ENCODE measurements around the gene PGP.

The PGP gene

DNA sequence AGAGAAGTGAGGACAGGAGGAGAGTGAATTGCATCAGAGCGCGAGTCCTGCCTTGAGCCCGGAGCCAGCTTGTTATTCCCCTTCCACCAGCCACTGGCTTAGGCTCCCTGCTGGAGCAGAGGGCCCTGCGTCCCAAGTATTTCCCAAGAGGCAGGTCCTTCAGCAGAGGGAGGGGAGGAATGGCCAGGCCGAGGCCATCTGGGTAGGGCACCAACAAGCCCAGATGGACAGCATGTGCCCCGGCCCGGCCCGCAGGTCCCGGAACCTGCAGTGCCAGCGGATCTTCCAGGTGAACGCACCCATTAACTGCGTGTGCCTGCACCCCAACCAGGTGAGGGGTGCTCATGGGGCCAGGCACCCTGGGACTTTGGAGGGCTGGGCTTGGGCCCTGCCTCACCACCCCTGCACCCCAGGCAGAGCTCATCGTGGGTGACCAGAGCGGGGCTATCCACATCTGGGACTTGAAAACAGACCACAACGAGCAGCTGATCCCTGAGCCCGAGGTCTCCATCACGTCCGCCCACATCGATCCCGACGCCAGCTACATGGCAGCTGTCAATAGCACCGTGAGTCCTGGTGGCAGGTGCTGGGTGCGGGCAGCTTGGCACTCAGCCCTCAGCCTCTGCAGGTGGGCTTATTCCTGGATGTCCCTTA, 7.7 kb downstream of the PGP start:
- Histone ChIP-seq H3K9ac (ENCODE audit: low read length) (no peak overlapping the region), H4K8ac (ENCODE audit: low read depth, low read length) (no peak overlapping the region), H2BK12ac (ENCODE audit: low read length) (no peak overlapping the region), H3K79me1 (ENCODE audit: low read length) (peaks cover 15% of the 10 kb centered on the region), H3K27ac (ENCODE audit: low read depth, low read length) (no peak overlapping the region), H4K91ac (ENCODE audit: low read depth, low read length) (no peak overlapping the region), H2BK120ac (ENCODE audit: insufficient read depth, low read length, poor library complexity) (no peak overlapping the region), H3K36me3 (ENCODE audit: control insufficient read depth in 1 of 2, insufficient read depth in 2 of 2, low read length in 2 of 2) (peaks cover 38% of the 10 kb centered on the region in 2 experiments), H2BK5ac (ENCODE audit: low read depth, low read length, poor library complexity) (no peak overlapping the region), H3K18ac (ENCODE audit: low read length) (no peak overlapping the region), H3K9me3 (ENCODE audit: insufficient read depth, low read depth, low read length) (no peaks in the 10 kb centered on the region), H3K4me2 (ENCODE audit: low read length) (no peak overlapping the region), H3K4ac (ENCODE audit: low read depth, low read length) (no peak overlapping the region), H3K4me3 (ENCODE audit: low read depth, low read length) (no peak overlapping the region), H4K12ac (ENCODE audit: low read depth, low read length) (no peak overlapping the region), H3K23ac (ENCODE audit: low read length) (no peak overlapping the region), H3K14ac (ENCODE audit: low read length) (no peak overlapping the region), H3K27me3 (ENCODE audit: insufficient read depth, low read length) (no peaks in the 10 kb centered on the region), H3K4me1 (ENCODE audit: control insufficient read depth in 1 of 2, insufficient read depth in 2 of 2, low read length in 2 of 2) (peaks cover 20 to 27% of the 10 kb centered on the region in 2 experiments), H2AK5ac (ENCODE audit: low read length) (no peak overlapping the region), H2AFZ (ENCODE audit: insufficient read depth, low read length, poor library complexity) (no peak overlapping the region), H3K79me2 (ENCODE audit: control insufficient read depth, insufficient read depth, low read length, poor library complexity) (peaks cover 8% of the 10 kb centered on the region)
- DNase-seq = no peak
- no CpG with 5 or more reads among the region's 23 CpGs for WGBS (ENCODE audit: extremely low coverage, insufficient coverage, insufficient read length)

DNA sequence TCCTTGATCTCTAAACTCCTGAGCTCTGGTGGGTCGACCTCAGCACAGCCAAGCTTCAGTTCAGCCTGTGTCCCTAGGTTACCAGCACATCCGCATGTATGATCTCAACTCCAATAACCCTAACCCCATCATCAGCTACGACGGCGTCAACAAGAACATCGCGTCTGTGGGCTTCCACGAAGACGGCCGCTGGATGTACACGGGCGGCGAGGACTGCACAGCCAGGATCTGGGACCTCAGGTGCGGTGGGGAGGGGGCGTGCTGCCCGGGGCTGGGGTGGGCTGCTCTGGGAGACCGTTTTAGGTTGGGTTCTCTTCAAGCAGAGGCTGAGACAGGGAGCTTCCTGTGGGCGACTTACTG, 8.2 kb downstream of the PGP start:
- Histone ChIP-seq H3K36me3 (ENCODE audit: control insufficient read depth in 1 of 2, insufficient read depth in 2 of 2, low read length in 2 of 2) (peaks cover 35% of the 10 kb centered on the region in 2 experiments), H2BK120ac (ENCODE audit: insufficient read depth, low read length, poor library complexity) (no peak overlapping the region), H3K79me1 (ENCODE audit: low read length) (peaks cover 15% of the 10 kb centered on the region), H3K4me3 (ENCODE audit: low read depth, low read length) (no peak overlapping the region), H4K8ac (ENCODE audit: low read depth, low read length) (peak overlapping the region; percentile 99), H3K14ac (ENCODE audit: low read length) (peak overlapping the region; percentile 38), H3K18ac (ENCODE audit: low read length) (no peak overlapping the region), H4K91ac (ENCODE audit: low read depth, low read length) (peak overlapping the region; percentile 52), H3K79me2 (ENCODE audit: control insufficient read depth, insufficient read depth, low read length, poor library complexity) (peaks cover 8% of the 10 kb centered on the region), H3K4ac (ENCODE audit: low read depth, low read length) (peak overlapping the region; percentile 46), H2BK12ac (ENCODE audit: low read length) (no peak overlapping the region), H2AFZ (ENCODE audit: insufficient read depth, low read length, poor library complexity) (peak overlapping the region; percentile 68), H2AK5ac (ENCODE audit: low read length) (peak overlapping the region; percentile 22), H3K27ac (ENCODE audit: low read depth, low read length) (no peak overlapping the region), H3K27me3 (ENCODE audit: insufficient read depth, low read length) (no peaks in the 10 kb centered on the region), H3K23ac (ENCODE audit: low read length) (no peak overlapping the region), H3K4me2 (ENCODE audit: low read length) (peak overlapping the region; percentile 92), H3K9ac (ENCODE audit: low read length) (no peak overlapping the region), H3K4me1 (ENCODE audit: control insufficient read depth in 1 of 2, insufficient read depth in 2 of 2, low read length in 2 of 2) (peaks cover 17 to 23% of the 10 kb centered on the region in 2 experiments), H2BK5ac (ENCODE audit: low read depth, low read length, poor library complexity) (no peak overlapping the region), H3K9me3 (ENCODE audit: insufficient read depth, low read depth, low read length) (no peaks in the 10 kb centered on the region), H4K12ac (ENCODE audit: low read depth, low read length) (peak overlapping the region; percentile 46)
- no peak for DNase-seq
- no CpG with 5 or more reads among the region's 18 CpGs for WGBS (ENCODE audit: extremely low coverage, insufficient coverage, insufficient read length)

DNA sequence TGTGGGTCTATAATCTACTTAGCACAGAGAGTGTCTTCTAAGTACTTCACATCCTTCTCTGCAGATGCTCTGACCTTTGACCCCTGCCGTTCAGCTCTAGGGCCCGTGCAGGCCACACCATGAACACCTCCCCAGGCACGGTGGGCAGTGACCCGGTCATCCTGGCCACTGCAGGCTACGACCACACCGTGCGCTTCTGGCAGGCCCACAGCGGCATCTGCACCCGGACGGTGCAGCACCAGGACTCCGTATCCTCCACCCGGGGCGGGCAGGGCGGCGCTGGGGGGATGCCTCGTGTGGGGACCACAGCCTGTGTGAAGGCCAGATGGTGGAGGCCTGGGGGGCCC, 8.7 kb downstream of the PGP start:
- no peak for DNase-seq
- Histone ChIP-seq H3K14ac (ENCODE audit: low read length) (peak overlapping the region; percentile 38), H4K91ac (ENCODE audit: low read depth, low read length) (peak overlapping the region; percentile 52), H3K18ac (ENCODE audit: low read length) (peak overlapping the region; percentile 8), H3K4me2 (ENCODE audit: low read length) (peak overlapping the region; percentile 92), H3K36me3 (ENCODE audit: control insufficient read depth in 1 of 2, insufficient read depth in 2 of 2, low read length in 2 of 2) (peaks cover 35% of the 10 kb centered on the region in 2 experiments), H3K79me2 (ENCODE audit: control insufficient read depth, insufficient read depth, low read length, poor library complexity) (peaks cover 8% of the 10 kb centered on the region), H2BK120ac (ENCODE audit: insufficient read depth, low read length, poor library complexity) (peak overlapping the region; percentile 2), H2AK5ac (ENCODE audit: low read length) (peak overlapping the region; percentile 22), H3K4me1 (ENCODE audit: control insufficient read depth in 1 of 2, insufficient read depth in 2 of 2, low read length in 2 of 2) (peaks cover 15 to 20% of the 10 kb centered on the region in 2 experiments), H3K27ac (ENCODE audit: low read depth, low read length) (peak overlapping the region; percentile 27), H4K12ac (ENCODE audit: low read depth, low read length) (peak overlapping the region; percentile 46), H4K8ac (ENCODE audit: low read depth, low read length) (peak overlapping the region; percentile 99), H2AFZ (ENCODE audit: insufficient read depth, low read length, poor library complexity) (peak overlapping the region; percentile 68), H3K9ac (ENCODE audit: low read length) (peak overlapping the region; percentile 81), H3K23ac (ENCODE audit: low read length) (no peak overlapping the region), H3K4me3 (ENCODE audit: low read depth, low read length) (peak overlapping the region; percentile 93), H3K27me3 (ENCODE audit: insufficient read depth, low read length) (no peaks in the 10 kb centered on the region), H3K79me1 (ENCODE audit: low read length) (peaks cover 13% of the 10 kb centered on the region), H2BK12ac (ENCODE audit: low read length) (peak overlapping the region; percentile 0), H3K9me3 (ENCODE audit: insufficient read depth, low read depth, low read length) (no peaks in the 10 kb centered on the region), H2BK5ac (ENCODE audit: low read depth, low read length, poor library complexity) (no peak overlapping the region), H3K4ac (ENCODE audit: low read depth, low read length) (peak overlapping the region; percentile 46)
- WGBS (ENCODE audit: extremely low coverage, insufficient coverage, insufficient read length) = no CpG with 5 or more reads among the region's 16 CpGs

DNA sequence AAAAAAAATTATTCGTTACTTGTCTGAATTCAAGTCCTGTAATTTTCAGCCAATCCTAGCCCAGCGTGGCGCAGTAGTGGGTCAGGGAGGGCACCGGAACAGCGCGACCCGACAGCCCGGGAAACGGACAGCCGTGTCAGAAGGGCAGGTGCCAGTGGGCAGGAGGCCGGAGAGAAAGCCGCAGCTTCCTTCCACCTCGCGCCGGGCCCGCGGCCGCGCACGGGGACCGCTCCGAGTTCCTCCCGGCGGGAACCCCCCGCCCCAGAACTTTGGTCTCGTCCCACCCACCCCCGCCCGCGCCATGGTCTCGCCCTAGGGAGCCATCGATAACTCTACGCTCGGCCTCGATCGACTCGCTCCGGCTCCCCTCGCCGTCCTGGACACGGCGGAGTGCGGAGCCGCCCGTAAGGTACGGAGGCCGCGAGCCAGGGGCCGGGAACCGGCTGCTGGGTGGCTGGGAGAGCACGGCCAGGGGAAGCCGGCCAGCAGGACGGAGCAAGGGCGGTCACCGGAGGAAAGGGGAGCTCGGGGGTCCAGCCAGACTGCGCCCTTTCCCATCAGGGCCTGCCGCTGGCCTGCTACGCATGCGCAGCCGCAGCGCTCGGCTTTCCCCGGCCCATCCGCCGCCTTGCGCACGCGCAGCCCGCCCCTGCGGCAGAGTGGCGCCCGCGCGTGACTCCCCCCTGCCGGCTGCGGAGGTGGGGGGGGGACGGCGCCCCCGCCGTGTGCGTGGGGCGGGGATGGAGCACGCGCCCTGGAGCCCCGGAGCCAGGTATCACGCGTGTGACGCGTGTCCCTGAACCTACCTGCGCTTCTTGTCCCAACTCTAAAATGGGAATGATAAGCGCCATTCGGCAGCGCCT, 9.3 kb downstream of the PGP start, which contains the start of gene MLST8:
TSS of gene MLST8 (plus strand) at position 351 of the 863 bp plus-strand sequence. CDS start 632 bp downstream, outside the sequence.
- H3K36me3 ChIP-seq (ENCODE audit: control insufficient read depth in 1 of 2, insufficient read depth in 2 of 2, low read length in 2 of 2) = peaks cover 35% of the 10 kb centered on the region in 2 experiments
- peak within 1 kb of the TSS; percentile 98 for H2BK120ac ChIP-seq (ENCODE audit: insufficient read depth, low read length, poor library complexity)
- peak within 1 kb of the TSS; percentile 82 for H3K27ac ChIP-seq (ENCODE audit: low read depth, low read length)
- peak within 1 kb of the TSS; percentile 98 for H4K12ac ChIP-seq (ENCODE audit: low read depth, low read length)
- H3K79me2 ChIP-seq (ENCODE audit: control insufficient read depth, insufficient read depth, low read length, poor library complexity) = peaks cover 8% of the 10 kb centered on the region
- peak within 1 kb of the TSS; percentile 89 for H3K4ac ChIP-seq (ENCODE audit: low read depth, low read length)
- no peaks in the 10 kb centered on the region for H3K9me3 ChIP-seq (ENCODE audit: insufficient read depth, low read depth, low read length)
- peak within 1 kb of the TSS; percentile 99 for H3K14ac ChIP-seq (ENCODE audit: low read length)
- H3K9ac ChIP-seq (ENCODE audit: low read length) = peak within 1 kb of the TSS; percentile 99
- peak within 1 kb of the TSS; percentile 92 for H3K4me2 ChIP-seq (ENCODE audit: low read length)
- no peak within 1 kb of the TSS for H3K23ac ChIP-seq (ENCODE audit: low read length)
- no CpG with 5 or more reads among the region's 93 CpGs for WGBS (ENCODE audit: extremely low coverage, insufficient coverage, insufficient read length)
- peaks cover 12 to 14% of the 10 kb centered on the region in 2 experiments for H3K4me1 ChIP-seq (ENCODE audit: control insufficient read depth in 1 of 2, insufficient read depth in 2 of 2, low read length in 2 of 2)
- H3K18ac ChIP-seq (ENCODE audit: low read length) = peak within 1 kb of the TSS; percentile 98
- peak within 1 kb of the TSS; percentile 93 for H2AFZ ChIP-seq (ENCODE audit: insufficient read depth, low read length, poor library complexity)
- H3K79me1 ChIP-seq (ENCODE audit: low read length) = peaks cover 13% of the 10 kb centered on the region
- no peaks in the 10 kb centered on the region for H3K27me3 ChIP-seq (ENCODE audit: insufficient read depth, low read length)
- peak within 1 kb of the TSS; percentile 0 for H2BK12ac ChIP-seq (ENCODE audit: low read length)
- peak within 1 kb of the TSS; percentile 93 for H3K4me3 ChIP-seq (ENCODE audit: low read depth, low read length)
- peak within 1 kb of the TSS; percentile 98 for H4K91ac ChIP-seq (ENCODE audit: low read depth, low read length)
- peak; percentile 60 to 87 for DNase-seq
- peak within 1 kb of the TSS; percentile 99 for H2BK5ac ChIP-seq (ENCODE audit: low read depth, low read length, poor library complexity)
- peak within 1 kb of the TSS; percentile 22 for H2AK5ac ChIP-seq (ENCODE audit: low read length)
- H4K8ac ChIP-seq (ENCODE audit: low read depth, low read length) = peak within 1 kb of the TSS; percentile 99

All from trophoblast cell (in vitro differentiated cells and primary cell).